KMS-11 (cell line): ENCODE results near the gene ADAMTSL2.

ENCODE experiments used
- H2AFZ ChIP-seq: fragments of 200-600 bp; sonication (generic); 2 replicates; pipeline ENCODE4 v1.6.1; 2016; ENCODE audit warnings: antibody characterized with exemption, mixed run types, low read depth
- H3K27ac ChIP-seq: fragments of 200-600 bp; sonication (generic); 2 replicates; pipeline ENCODE4 v1.6.1; 2016; ENCODE audit warnings: mild to moderate bottlenecking, mixed run types
- H3K27me3 ChIP-seq: fragments of 200-600 bp; sonication (generic); 2 replicates; pipeline ENCODE4 v1.6.1; 2017; ENCODE audit warnings: mild to moderate bottlenecking, low read depth, mixed run types, moderate library complexity; ENCODE audit not compliant: insufficient read depth
- H3K36me3 ChIP-seq: fragments of 200-600 bp; sonication (generic); 2 replicates; pipeline ENCODE4 v1.6.1; 2017; ENCODE audit warnings: mild to moderate bottlenecking, mixed run types; ENCODE audit not compliant: insufficient read depth
- H3K4me1 ChIP-seq: fragments of 200-600 bp; sonication (generic); 2 replicates; pipeline ENCODE4 v1.6.1; 2016; ENCODE audit warnings: mild to moderate bottlenecking, low read depth, mixed run types; ENCODE audit not compliant: poor library complexity, severe bottlenecking
- H3K4me2 ChIP-seq: fragments of 200-600 bp; sonication (generic); 2 replicates; pipeline ENCODE4 v1.7.0; 2016; ENCODE audit warnings: mild to moderate bottlenecking, mixed run types
- H3K4me3 ChIP-seq: fragments of 200-600 bp; sonication (generic); IDR thresholded peaks from 2 replicates; pipeline ENCODE4 v1.6.1; 2017; ENCODE audit warnings: low read depth, low read length, mixed read lengths; ENCODE audit not compliant: insufficient read depth
- H3K79me2 ChIP-seq: fragments of 200-600 bp; sonication (generic); 2 replicates; pipeline ENCODE4 v1.6.1; 2016; ENCODE audit warnings: low read depth, mixed run types; ENCODE audit not compliant: insufficient read depth
- H3K9ac ChIP-seq: fragments of 200-600 bp; sonication (generic); 2 replicates; pipeline ENCODE4 v1.6.1; 2016; ENCODE audit warnings: mild to moderate bottlenecking, mixed run types
- H4K20me1 ChIP-seq: fragments of 200-600 bp; sonication (generic); 2 replicates; pipeline ENCODE4 v1.6.1; 2016; ENCODE audit warnings: mild to moderate bottlenecking, mixed run types; ENCODE audit not compliant: insufficient read depth
- TF ChIP-seq, protein P1 (sequence below): fragments of 200-600 bp; sonication (generic); conservative IDR thresholded peaks from 2 replicates; pipeline ENCODE4 v1.6.1; 2017; ENCODE audit warnings: low read depth, mild to moderate bottlenecking, antibody characterized with exemption, low read length, moderate library complexity, mixed read lengths

ADAMTSL2 gene

DNA sequence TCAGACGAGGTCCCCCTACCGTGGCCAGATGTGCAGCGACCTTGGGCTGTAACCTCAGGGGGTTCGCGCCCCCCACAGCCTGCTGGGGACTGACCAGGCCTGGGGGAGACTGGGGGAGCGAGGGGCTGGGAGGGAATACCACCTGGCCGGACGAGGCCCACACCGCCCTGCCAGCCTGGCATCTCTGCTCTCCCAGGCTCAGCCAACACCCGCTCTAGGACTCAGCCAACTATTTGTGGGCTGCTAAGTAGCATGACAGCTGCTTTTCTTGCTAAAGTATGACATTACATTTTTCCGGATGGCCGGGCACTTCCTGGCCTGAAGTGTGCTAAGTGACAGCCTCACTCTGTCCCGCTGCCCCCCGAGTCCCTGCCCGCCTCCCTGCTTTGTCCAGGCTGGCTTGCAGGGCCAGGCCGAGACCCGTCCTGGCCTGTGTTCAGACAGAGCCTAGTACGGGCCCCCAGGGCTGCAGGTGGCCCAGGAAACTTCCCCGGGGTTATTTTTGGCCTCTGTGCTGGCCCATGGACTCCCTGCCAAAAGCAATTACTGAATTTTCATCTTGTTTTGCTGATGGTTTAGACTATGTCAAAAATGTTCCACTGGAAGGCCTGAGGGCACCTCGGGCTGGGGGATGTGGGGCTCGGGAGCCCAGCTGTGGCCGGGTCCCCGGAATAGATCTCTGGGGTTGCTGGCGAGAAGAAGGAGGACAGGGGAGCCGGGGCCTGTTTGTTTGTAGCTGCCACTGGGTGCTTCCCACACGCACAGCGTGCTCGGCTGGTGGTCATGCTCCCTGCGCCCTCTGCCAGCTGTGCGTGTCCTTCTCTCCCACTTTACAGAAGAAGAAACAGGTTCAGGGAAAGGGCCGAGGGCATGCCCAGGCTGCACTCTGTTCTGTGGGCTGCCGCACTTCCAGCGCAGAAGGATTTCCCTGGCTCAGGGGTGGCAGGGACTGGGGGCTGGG, 42.2 kb upstream of the ADAMTSL2 start:
- H3K79me2 ChIP-seq: no peaks in the 10 kb centered on the region
- H3K27ac ChIP-seq: no peak overlapping the region
- H3K27me3 ChIP-seq: peaks cover 67% of the 10 kb centered on the region
- H4K20me1 ChIP-seq: no peaks in the 10 kb centered on the region
- H2AFZ ChIP-seq: no peak overlapping the region
- H3K4me1 ChIP-seq: no peaks in the 10 kb centered on the region
- H3K4me2 ChIP-seq: no peak overlapping the region
- no peak overlapping the region for H3K9ac ChIP-seq
- H3K36me3 ChIP-seq: no peaks in the 10 kb centered on the region
- TF ChIP-seq, protein P1, sequence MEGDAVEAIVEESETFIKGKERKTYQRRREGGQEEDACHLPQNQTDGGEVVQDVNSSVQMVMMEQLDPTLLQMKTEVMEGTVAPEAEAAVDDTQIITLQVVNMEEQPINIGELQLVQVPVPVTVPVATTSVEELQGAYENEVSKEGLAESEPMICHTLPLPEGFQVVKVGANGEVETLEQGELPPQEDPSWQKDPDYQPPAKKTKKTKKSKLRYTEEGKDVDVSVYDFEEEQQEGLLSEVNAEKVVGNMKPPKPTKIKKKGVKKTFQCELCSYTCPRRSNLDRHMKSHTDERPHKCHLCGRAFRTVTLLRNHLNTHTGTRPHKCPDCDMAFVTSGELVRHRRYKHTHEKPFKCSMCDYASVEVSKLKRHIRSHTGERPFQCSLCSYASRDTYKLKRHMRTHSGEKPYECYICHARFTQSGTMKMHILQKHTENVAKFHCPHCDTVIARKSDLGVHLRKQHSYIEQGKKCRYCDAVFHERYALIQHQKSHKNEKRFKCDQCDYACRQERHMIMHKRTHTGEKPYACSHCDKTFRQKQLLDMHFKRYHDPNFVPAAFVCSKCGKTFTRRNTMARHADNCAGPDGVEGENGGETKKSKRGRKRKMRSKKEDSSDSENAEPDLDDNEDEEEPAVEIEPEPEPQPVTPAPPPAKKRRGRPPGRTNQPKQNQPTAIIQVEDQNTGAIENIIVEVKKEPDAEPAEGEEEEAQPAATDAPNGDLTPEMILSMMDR: no peak
- H3K4me3 ChIP-seq: no peak overlapping the region

GRCh38 chr9:133493428-133493827, 41.1 kb upstream of the ADAMTSL2 start:
- H3K27ac ChIP-seq: no peak overlapping the region
- no peak overlapping the region for H3K4me2 ChIP-seq
- peaks cover 71% of the 10 kb centered on the region for H3K27me3 ChIP-seq
- no peaks in the 10 kb centered on the region for H3K36me3 ChIP-seq
- no peak overlapping the region for H3K4me3 ChIP-seq
- H3K4me1 ChIP-seq: no peaks in the 10 kb centered on the region
- no peak overlapping the region for H2AFZ ChIP-seq
- no peaks in the 10 kb centered on the region for H4K20me1 ChIP-seq
- H3K79me2 ChIP-seq: no peaks in the 10 kb centered on the region
- TF ChIP-seq, protein P1: no peak
- no peak overlapping the region for H3K9ac ChIP-seq

- no peaks in the 10 kb centered on the region for H3K4me1 ChIP-seq
- TF ChIP-seq, protein P1: no peak
- H3K36me3 ChIP-seq: no peaks in the 10 kb centered on the region
- H3K4me3 ChIP-seq: no peak overlapping the region
- H3K9ac ChIP-seq: no peak overlapping the region
- H3K79me2 ChIP-seq: no peaks in the 10 kb centered on the region
- H3K27me3 ChIP-seq: peaks cover 72% of the 10 kb centered on the region
- no peak overlapping the region for H3K4me2 ChIP-seq
- no peak overlapping the region for H2AFZ ChIP-seq
- H4K20me1 ChIP-seq: no peaks in the 10 kb centered on the region
- H3K27ac ChIP-seq: no peak overlapping the region
These were observed 40.5 kb upstream of the ADAMTSL2 start for GRCh38 chr9:133493845-133494540.

- H3K36me3 ChIP-seq: no peaks in the 10 kb centered on the region
- no peaks in the 10 kb centered on the region for H4K20me1 ChIP-seq
- no peaks in the 10 kb centered on the region for H3K4me1 ChIP-seq
- no peak overlapping the region for H3K9ac ChIP-seq
- H3K27ac ChIP-seq: no peak overlapping the region
- peaks cover 72% of the 10 kb centered on the region; the same call in 1 of the 2 replicates for H3K27me3 ChIP-seq
- no peaks in the 10 kb centered on the region for H3K79me2 ChIP-seq
- TF ChIP-seq, protein P1: no peak
- no peak overlapping the region for H2AFZ ChIP-seq
- H3K4me3 ChIP-seq: no peak overlapping the region
- H3K4me2 ChIP-seq: no peak overlapping the region
These were observed 39.7 kb upstream of the ADAMTSL2 start for GRCh38 chr9:133494636-133495326.
